ENCODE data around the gene MEF2D. TPM values are rescaled to one million over a fixed set of nuclear protein-coding genes. Genes with fewer than 3 reads are reported as not detected.

The MEF2D gene
- total and polyA plus RNA-seq, 3 donors from 2014 or later, result 34.4 to 113 (median 96.8) TPM

DNA sequence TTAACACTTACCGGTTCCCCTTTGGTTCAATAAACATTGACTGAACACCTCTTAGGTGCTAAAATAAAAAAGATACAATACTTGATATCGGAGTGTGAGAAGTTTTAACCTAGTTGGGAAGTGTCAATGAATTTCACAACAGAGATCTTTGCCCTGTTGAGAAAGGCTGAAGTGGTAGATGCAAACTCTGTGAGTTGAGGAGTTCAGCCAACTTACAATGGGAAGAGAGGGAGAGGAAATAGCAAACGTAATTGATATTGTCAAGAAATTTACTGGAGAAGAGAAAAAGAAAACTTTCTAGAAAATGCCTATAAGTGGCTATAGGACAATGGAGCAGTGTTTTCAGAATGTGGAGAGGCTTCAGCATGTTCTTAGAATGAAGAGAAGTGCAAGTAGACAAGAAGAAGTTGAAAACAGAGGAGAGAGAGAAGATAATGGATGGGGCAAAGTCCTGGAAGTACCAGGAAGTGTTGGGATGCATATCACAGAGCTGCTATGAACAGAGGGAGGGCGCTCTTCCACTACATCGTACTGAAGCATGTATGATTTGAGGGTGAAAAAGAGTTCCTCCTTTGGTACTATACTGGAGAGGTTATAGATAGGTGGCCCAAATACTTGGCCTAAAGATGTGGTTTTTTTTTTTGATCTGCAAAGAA is 48.9 kb downstream of the MEF2D start:
- H3K9me3 ChIP-seq, result no peaks in the 10 kb centered on the region
- no peak for DNase-seq
- no peaks in the 10 kb centered on the region for H3K27me3 ChIP-seq
- intact Hi-C loops (cut with DNase I; ENCODE audit: low total_unique reads), result loop anchor here (10.0 kb wide), 1 partner anchor 153 kb away; the partner anchor contains the start of gene GPATCH4
- no peaks in the 10 kb centered on the region for H3K4me1 ChIP-seq
- H3K4me3 ChIP-seq, result no peak overlapping the region
- 77 to 79% methylated on average over 5 of the region's 5 CpGs for WGBS, 2 donors
- H3K27ac ChIP-seq, result no peak overlapping the region
- no peaks in the 10 kb centered on the region for H3K36me3 ChIP-seq (ENCODE audit: low read depth, missing control alignments)
- TF ChIP-seq, protein P1, sequence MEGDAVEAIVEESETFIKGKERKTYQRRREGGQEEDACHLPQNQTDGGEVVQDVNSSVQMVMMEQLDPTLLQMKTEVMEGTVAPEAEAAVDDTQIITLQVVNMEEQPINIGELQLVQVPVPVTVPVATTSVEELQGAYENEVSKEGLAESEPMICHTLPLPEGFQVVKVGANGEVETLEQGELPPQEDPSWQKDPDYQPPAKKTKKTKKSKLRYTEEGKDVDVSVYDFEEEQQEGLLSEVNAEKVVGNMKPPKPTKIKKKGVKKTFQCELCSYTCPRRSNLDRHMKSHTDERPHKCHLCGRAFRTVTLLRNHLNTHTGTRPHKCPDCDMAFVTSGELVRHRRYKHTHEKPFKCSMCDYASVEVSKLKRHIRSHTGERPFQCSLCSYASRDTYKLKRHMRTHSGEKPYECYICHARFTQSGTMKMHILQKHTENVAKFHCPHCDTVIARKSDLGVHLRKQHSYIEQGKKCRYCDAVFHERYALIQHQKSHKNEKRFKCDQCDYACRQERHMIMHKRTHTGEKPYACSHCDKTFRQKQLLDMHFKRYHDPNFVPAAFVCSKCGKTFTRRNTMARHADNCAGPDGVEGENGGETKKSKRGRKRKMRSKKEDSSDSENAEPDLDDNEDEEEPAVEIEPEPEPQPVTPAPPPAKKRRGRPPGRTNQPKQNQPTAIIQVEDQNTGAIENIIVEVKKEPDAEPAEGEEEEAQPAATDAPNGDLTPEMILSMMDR (IDR thresholded peaks at IDR 0.05), result no peak
- no peak for TF ChIP-seq POLR2A (IDR thresholded peaks at IDR 0.05)

DNA sequence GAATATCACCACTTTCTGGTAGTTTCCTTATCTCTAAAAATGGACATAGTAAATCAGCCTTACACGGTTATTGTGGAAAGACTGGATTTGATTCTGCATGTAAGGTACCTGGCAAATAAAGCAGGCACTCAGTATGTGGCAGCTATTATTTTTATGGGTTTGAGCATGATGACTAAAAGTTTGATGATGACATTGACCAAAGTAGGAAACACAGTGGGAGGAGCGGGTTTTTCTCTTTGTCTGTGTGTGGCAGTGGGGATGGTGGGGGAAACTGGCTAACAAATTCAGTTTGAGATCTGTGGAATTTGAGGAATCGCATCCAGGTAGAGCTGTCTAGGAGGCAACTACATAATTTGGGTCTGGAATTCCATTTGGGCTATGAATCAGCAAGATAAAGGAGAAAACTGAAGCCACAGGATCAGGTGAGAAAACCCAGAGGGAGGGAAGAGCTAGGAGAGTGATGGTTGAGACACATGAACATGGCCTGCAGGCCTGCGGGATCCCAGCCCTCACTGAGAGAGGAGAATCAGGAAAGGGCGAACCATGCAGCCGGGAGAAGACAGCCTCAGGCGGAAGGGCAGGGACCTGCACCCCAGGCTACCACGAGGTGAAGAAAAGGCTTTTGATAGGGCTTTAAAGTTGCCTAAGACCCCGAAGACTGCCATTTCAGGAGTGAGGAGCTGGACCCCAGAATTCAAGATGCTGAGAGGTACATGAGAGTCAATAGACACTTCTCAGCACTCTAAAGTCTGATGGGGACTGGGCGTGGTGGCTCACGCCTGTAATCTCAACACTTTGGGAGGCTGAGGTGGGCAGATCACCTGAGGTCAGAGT is 52.2 kb downstream of the MEF2D start:
- H3K36me3 ChIP-seq (ENCODE audit: low read depth, missing control alignments), result no peaks in the 10 kb centered on the region
- no peaks in the 10 kb centered on the region for H3K27me3 ChIP-seq
- 87 to 90% methylated on average over 11 of the region's 11 CpGs for WGBS, 2 donors

DNA sequence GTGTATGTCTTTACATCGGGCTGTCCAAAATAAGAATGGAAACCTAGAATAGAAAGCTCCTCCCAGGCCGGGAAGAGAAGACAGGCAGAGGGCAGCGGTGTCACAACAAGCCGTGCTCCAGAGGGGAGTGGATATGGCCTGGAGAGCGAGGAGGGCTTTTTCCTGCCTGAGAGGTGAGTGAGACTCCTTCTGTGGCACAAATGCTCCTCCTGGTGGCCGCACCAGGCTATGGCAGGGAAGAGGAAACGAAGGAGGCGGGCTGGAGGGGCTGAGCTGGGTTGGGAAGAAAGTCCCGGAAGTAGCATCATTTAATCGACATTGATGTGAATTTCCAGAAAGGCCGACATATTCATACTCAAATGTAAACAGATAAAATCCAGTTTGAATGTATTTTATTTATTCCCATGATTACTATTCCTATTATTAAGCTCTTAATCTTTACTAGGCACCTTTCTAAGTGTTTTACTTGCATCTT is 54.7 kb downstream of the MEF2D start:
- Histone ChIP-seq H3K9me3 (no peaks in the 10 kb centered on the region), H3K36me3 (ENCODE audit: low read depth, missing control alignments) (no peaks in the 10 kb centered on the region), H3K4me3 (peak overlapping the region in 1 of 2 donors; percentile 29), H3K27ac (no peak overlapping the region), H3K4me1 (no peaks in the 10 kb centered on the region), H3K27me3 (no peaks in the 10 kb centered on the region)
- TF ChIP-seq, protein P1 (IDR thresholded peaks at IDR 0.05), result peak; percentile 89 to 94 (median 91)
- TF ChIP-seq POLR2A (IDR thresholded peaks at IDR 0.05), result no peak
- WGBS, 2 donors, result 2 to 6% methylated on average over 11 of the region's 11 CpGs
- DNase-seq, result peak; percentile 88
- intact Hi-C loops (cut with DNase I; ENCODE audit: low total_unique reads), result loop anchor here (5.0 kb wide), 1 partner anchor 59 kb away; no protein-coding TSS in a partner anchor

More for the DNA sequence above, 52.2 kb downstream of the MEF2D start:
- Histone ChIP-seq H3K4me3 (no peak overlapping the region), H3K4me1 (no peaks in the 10 kb centered on the region), H3K27ac (no peak overlapping the region), H3K9me3 (no peaks in the 10 kb centered on the region)
- TF ChIP-seq POLR2A (IDR thresholded peaks at IDR 0.05), result no peak
- TF ChIP-seq, protein P1 (IDR thresholded peaks at IDR 0.05), result no peak
- DNase-seq, result no peak
- intact Hi-C loops (cut with DNase I; ENCODE audit: low total_unique reads), result loop anchor here (5.0 kb wide), 1 partner anchor 61 kb away; no protein-coding TSS in a partner anchor

DNA sequence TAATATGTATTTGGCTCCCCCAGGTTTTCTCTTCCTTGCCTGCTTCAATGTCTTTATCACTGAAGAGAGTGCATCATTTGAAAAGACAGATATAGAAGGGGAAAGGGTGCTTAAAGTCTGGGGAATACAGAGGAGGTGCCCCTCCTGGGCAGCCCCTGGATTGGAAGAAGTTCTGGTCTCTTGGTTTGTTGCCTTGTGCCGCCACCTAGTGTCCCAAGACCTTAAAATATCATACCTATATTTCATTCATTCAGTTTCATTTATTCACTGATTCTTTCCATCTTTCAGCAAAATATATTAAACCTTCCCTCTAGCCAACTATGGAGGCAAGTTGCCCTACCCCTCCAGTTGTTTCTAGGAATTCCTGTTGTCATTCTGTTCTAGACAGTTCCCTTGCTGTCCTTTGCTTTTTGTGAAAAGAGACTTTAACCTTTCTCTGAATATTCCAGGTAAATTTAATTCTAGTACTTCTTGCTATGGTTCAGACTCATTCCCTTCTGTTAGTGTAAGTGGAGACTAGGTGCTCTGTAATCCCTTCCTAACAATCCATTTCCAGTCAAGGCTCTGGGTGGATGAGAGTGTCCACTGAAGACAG is 56.1 kb downstream of the MEF2D start:
- TF ChIP-seq, protein P1 (IDR thresholded peaks at IDR 0.05), result peak in 1 of 3 experiments; percentile 20
- TF ChIP-seq POLR2A (IDR thresholded peaks at IDR 0.05), result no peak
- 48 to 58% methylated on average over 1 of the region's 1 CpG for WGBS, 2 donors
- Histone ChIP-seq H3K27me3 (no peaks in the 10 kb centered on the region), H3K36me3 (ENCODE audit: low read depth, missing control alignments) (no peaks in the 10 kb centered on the region), H3K4me1 (no peaks in the 10 kb centered on the region), H3K27ac (no peak overlapping the region), H3K4me3 (no peak overlapping the region), H3K9me3 (no peaks in the 10 kb centered on the region)
- no peak for DNase-seq
- intact Hi-C loops (cut with DNase I; ENCODE audit: low total_unique reads), result loop anchor here (5.0 kb wide), 1 partner anchor 57 kb away; no protein-coding TSS in a partner anchor

All from testis (tissue), 3 donors.